ENCODE measurements around the gene CDH23.

CDH23 gene

DNA sequence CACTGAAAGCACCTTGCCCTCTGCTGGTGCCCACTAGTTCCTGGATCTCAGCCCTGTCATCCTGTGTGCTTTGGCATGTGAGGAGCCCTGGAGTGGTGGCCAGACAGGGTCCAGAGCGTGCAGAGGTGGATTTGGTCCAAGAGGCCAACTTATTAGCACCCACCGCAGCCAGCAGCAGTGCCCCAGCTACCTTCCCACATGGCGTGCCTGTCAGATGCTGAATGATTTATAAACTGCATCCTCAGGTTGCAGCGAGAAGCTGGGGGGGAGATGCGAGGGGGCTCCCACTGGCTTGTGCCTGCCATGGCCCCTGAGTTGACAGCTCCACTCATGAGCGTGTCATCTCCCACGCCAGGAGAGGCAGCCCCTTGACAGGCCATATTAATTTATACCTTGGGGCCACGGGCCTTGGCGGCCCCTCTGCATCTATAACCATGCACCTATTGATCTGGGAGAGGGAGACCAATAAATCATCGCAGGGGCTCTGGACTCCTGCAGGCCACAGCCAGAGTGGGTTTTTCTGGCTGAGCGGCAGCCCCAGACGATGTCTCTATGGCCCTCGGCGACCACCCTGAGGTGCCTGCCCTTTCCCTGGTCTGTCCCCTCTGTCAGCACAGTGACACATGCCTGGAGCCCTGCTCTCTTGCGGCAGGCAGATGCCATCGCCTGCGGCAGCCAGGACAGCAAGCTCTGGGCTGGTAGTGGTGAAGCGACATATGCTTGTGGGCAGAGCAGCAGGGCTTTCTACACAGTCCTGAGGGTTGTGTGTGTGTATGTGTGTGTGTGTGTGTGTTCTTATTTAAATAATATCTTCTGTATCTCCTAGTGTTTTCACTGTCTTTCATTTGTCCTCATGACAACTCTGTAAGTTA lies 120.8 kb downstream of the CDH23 start:
- DNase-seq (ENCODE audit: low read depth), result no peak

DNA sequence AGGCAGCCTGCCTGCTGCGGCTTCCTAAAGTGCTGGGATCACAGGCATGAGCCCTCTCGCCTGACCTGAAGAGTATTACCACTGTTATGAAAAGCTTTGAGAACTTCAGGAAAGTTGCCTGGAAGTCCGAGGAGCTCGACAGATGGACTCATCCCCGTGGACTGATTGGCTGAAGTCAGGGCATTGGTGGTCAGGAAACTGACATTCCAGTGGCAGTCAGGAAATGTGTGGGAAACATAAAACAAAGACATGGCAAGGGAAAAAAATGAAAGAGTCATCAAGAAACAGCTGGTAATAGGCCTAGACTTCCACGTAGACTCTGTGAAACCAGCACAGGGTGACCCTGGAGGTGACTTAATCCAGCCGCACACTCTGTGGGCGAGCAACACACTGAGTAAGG lies 123.3 kb downstream of the CDH23 start:
- no peak for DNase-seq (ENCODE audit: low read depth)

DNA sequence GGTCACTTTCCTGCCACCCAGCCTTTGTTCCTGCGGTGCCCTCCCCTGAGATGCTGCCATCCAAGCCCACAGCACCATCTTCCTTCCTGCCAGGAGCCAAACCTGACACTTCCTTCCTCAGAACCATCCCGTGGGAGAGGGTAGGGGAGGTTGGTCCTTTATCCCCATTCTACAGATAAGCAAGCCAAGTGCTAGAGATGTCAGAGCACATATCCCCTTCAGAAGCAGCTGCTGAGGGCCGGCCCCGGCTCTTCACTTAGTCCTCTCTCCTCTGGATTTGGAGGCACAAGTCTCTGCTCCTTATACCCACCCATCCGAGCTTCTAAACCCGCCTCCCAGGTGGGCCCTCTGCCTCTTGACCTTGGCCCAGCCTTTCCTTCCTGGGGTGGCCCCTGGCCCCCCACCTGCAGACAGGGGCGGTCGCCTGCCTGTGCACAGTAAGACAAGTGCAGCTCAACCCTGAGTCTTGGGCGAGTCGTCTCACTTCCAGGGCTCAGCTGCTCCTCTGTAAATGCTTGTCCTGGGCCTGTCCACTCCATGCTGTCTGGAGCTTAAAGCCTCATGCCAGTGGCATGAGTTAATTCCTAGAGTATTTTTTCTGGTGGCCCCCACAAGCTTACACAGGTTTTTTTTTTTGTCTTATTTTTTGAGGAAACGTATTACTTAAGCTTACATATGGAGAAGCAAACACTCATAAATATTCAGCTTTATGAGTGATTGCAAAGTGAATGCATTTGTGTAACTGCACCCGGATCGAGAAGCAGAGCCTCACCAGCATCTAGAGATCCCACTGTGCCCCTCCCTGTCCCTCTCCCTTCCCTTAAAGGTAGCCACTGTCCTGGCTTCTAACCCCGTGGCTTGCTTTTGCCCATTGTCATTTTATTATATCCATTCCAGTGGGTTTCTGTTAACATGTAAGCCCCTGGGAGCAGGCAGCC lies 125.1 kb downstream of the CDH23 start:
- DNase-seq (ENCODE audit: low read depth), result no peak

DNA sequence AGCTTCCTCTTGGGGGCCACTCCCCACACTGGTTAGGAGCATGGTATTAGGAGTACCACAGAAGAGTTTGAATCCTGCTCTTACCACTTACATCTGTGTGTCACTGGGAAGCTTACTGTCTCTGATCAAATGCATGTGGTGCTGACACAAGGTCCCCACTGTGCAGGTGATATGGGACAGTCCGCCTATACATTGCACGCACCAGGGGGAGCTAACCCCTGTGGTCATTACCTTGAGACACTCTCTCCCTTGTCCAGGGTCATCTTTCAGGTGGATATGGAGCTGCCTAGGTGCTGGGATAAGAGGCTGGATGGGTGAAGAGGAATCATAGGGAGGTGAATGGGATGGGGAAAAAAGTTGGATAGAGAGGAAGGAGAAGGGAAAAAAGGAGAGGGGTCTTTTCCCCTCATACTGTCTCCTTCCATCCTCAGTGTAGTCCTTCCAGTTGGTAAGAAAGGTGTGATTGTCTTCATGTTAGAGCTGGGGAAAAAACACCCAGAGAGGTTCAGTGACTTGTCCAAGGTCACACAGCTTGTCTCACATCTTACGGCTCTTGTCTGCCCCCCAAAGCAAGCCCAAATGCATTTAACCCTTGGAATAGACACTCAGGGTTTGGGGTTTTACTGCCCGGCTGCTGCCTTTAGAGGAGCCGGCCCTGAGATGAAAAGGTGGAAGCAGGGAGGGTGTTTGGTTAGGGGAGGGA lies 125.9 kb downstream of the CDH23 start:
- no peak for DNase-seq (ENCODE audit: low read depth)

DNA sequence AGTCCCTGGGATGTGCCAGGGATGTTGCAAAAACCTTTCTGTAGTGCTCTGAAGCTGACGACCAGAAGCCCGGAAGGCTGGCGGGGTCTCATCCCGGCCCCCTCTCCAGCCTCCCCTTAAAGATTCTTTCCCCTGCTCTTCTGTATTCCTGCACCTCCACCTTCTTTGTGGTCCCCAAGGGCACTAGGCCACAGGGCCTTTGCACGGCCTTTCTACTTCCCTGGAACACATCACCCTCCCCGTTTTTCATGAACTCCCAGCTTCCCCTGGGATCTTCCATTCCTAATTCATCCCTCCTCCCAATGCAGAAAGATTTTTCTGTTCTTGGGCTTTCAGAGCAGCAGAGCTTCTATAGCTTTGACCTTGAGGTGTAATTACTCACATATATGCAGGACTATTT lies 127.0 kb downstream of the CDH23 start:
- no peak for DNase-seq (ENCODE audit: low read depth)

DNA sequence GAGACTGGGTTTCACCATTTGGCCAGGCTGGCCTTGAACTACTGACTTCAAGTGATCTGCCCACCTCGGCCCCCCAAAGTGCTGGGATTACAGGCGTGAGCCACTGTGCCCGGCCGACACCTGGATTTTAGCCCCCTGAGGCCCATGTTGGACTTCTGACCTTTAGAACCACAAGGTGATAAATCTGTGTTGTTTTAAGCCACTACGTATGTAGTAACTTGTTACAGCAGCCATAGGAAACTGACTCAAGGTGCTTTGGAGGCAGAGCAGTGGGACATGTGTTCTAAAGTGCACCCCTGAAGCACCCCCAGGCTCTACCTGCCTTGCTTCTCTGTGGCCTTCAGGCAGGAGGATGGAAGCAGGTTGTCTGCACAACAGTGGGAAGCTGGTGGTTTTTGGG lies 128.4 kb downstream of the CDH23 start:
- DNase-seq (ENCODE audit: low read depth), result no peak

DNA sequence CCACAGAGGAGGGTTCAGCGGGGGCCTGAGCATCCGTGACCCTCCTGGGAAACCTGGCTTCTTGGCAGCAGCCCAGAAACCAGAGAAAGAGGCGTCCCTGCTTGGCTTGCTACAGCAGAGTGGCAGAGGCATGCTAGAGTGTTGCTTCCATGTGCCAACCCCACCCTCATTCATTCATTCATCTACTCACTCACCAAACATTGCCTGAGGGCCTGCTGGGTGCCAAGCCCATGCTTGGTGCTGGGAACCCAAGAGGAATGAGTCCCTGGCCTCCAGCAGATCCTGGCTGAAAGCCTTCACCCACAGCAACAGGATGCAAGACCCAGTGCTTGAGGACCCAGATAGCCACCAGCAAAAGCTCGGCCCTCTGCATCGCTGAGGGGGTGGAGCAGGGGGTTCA lies 129.0 kb downstream of the CDH23 start:
- DNase-seq (ENCODE audit: low read depth), result no peak

DNA sequence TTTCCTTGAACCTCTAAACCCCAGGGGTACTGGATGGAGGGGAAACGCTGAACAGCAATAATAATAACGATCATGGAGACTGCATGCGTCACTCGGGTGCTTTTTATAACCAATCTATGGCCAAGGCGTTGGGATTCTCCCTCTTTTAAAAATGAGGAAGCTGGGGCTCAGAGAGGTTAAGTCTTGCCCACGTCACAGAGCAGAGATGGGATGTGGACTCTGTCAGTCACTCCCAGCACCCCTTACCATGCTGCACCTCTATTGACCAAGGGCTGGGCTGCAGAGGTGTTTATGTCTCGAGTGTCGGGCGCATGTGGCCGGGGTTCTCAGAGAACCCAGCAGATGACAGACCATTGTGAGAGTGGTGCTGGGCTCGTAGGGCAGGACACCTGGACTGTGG lies 129.9 kb downstream of the CDH23 start:
- no peak for DNase-seq (ENCODE audit: low read depth)

DNA sequence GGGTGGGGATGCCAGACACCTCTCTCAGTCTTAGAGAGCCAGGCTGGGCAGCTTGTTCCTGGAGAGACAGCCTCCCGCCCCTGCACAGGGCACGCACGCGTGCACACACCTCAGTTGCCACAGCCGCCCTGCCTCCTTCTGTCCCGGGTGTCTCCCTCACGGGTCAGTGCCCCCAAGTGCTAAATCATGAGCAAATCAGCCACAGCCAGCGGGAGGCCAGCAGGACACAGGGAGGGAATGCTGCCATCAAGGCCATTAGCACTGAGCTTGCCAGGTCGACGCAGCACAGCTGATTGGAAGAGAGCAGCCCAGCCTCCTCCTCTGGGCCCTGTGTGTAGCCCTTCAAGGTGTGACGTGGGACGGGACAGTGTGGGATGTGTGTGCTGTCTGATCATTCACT lies 130.4 kb downstream of the CDH23 start:
- no peak for DNase-seq (ENCODE audit: low read depth)

DNA sequence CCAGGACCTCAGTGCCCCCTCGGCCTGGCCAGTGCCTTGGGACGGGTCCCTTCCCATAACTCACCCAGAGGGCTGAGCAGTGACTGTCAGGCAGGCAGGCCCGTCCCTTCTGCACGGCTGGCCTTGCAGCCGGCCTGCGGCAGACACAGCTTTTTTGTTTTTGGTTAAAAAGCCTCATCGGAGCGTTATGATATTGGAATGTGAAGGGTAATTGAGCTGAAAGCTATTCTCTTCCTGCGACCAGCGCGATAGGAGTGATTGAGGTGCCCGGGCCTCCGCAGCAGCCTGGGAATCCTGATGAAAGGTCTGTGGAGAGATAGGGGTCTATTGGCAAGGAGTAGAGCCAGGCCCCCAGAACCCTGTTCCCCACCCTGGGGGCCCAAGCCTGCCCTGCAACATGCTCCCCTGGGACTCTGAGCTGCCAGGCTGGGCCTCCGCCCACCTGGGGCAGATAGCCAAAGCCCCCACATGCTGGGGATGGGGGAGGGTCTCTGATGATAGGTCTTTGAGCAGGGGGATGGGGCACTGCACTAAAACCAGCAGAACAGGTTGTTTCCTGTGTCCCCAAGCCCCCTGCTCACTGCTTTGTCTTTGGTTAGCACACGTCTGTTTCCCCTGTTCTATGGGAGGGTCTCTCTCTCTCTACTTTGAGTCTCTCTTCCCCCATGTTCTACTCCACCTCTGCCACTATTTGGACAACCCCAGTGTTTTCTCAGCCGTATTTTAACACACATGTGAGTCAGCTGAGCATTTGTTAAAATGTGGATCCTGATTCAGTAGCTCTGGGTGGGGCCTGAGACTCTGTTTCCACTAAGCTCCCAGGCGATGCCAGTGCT lies 131.9 kb downstream of the CDH23 start:
- no peak for DNase-seq (ENCODE audit: low read depth)

DNA sequence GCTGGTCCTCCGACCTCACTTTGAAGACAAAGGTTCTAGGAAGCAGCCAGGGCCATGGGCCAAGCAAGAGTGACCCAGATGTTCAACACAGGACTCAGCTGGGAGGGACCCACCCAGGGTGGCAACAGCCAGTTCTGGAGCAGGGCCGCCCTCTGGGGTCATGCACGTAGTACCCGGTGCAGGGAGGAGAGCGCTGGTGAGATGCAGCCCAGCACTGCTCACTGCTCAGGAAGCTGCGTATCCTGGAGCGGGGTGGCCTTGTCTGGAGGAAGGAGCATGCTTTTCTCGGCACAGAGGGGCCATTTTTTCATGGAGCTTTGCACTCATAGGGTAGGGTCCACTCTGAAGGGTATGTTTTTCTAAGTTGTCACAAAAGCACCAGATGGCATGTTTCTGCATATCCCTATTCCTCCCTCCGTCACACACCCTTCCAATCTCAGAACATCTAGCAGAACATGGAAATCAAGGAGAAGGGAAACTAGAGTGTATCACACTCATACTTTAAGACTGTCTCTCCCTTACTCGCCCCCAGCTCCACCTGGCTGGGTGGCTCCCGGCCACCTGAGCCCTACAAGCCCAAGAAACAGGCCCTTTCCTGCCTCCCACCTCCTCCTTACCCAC lies 132.6 kb downstream of the CDH23 start:
- DNase-seq (ENCODE audit: low read depth), result no peak

DNA sequence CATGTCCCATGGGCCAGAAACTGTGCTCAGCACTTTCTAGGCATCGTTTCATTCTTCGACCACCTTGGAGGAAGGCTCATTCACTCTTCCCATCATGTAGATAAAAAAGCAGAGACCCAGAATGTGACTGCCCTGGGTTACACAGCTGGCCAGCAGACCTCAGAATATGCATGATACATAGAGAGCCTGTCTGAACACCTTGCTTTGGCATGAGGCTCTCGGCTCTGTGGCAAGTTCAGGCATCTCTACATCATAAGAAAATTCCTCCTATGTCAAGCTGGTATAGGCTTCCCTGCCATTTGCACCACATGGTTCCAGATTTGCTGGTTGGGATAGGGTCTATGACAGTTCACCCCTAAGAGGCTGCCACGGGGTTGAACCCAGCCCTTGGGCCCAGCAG lies 134.1 kb downstream of the CDH23 start:
- no peak for DNase-seq (ENCODE audit: low read depth)

DNA sequence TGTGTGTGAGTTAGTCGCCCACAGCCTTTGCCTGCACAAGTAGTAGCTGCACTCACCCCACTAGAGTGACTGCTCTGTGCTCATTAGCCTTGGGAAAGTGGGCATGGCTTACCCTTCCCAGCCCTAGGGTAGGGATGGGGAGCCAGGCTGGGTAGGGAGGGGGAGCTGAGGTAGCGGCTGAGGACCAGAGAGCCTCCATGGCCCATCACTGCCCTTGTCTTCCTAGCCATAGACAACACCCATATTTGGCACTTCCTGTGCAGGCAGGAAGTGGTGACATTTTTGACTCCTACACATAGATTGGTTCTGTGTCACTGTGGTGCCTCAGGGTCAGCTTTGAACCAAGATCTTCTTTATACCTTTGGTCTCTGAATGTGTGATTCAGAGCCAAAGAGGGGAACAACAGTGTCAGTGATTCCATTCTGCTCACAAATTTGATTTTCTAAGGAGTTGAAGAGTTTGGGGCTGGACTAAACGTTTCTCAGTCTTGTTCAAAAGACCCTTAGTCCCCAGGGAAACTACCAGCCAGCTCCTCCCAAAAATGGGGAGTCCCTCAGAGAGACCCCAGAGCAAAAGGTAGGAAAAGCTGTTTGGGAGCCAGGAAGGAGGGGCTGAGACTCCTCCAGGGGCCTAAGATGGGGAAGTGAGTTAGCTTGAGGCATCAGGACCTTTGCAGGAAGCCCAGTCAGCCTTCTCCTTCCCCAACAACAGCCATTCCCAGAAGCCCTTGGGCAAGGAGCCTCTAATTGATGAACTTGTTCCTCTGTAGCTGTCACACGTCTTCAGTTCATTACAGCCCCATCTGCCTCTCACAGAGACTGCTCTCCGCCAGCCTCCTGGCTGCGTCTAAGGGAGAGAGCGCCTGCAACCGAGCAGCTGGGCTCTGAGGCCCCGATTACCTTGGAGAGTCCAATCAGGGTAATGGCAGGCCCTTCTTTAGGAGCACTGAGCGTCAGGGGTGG lies 135.0 kb downstream of the CDH23 start:
- no peak for DNase-seq (ENCODE audit: low read depth)

DNA sequence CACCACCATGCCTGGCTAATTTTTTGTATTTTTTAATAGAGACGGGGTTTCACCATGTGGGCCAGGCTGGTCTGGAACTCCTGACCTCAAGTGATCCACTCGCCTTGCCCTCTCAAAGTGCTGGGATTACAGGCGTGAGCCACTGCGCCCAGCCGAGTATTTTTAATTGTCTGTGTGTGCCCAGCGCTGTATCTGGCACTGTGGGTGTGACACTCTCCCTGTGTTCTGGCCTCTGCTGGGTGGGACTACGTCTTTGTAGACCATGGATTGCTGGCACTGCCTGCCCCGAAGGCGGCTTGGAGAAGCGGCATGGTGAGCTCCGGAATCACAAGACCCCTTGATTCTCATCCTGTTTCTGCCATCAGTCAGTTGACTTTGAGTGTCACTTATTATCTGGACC lies 136.2 kb downstream of the CDH23 start:
- no peak for DNase-seq (ENCODE audit: low read depth)

DNA sequence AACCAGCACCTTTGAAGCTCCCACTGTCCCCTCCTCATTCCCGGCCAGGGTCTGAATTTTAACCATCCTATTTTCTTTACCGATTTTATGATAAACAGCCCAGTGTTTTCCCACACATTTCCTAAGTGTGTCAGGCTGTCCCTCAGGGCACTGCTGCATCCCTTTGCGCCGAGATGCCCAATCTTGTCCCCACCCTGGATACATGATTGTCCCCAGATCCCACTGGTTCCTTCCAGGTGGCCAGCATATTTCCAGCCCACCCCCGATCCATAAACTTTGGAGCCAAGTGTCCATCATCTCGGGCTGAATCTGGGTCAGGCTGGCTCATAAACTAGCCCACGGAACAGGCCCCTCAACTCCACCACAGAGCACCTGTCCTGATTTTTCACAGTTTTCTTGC lies 137.2 kb downstream of the CDH23 start:
- no peak for DNase-seq (ENCODE audit: low read depth)

DNA sequence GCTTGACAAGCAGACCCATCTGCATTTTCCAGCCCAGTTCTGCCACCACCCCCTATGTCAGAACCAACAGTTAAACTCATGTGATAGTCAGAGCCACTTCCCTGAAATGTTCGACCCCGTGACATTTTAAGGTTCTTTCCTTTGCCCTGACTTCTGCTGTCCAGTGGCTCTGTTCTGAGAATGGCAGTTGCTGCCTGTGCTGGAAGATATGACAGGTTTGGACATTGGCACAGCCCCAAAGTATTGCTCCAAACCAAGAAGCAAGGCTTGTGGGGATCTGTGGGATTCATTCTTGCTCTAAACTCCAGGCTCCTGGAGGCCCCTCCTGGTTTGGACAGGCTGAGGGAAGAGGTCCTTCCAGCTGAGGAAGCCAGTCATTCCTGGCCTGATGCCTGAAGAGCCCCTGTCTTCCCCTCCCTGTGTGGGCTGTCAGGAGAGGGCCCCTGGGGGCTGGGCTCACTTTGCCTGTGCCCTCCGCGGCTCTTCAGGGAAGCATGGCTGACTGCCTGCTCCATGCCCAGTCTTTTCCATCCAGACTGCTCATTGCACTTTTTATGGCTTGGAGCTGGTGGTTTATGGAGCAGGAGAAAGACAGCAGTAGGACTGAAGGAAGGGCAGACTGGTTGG lies 138.0 kb downstream of the CDH23 start:
- DNase-seq (ENCODE audit: low read depth), result no peak

DNA sequence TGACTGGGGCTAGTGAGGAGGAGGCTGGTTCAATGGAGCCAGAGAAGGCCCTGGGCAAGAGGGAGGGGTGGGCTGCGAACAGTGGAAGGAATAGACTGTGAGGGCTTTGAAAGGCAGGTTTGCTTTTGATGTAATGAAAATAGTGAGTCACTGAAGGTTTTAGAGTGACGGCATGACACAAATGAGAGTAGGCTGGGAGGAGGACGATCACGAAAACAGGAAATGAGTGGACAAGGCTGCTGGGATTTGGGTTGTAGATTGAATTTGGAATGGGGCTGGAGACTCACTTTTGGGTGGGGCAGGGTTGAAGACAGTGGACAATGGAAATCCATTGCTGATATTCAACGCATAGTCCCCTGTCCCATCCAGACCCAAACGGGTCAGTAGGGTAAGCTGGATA lies 139.6 kb downstream of the CDH23 start:
- no peak for DNase-seq (ENCODE audit: low read depth)

DNA sequence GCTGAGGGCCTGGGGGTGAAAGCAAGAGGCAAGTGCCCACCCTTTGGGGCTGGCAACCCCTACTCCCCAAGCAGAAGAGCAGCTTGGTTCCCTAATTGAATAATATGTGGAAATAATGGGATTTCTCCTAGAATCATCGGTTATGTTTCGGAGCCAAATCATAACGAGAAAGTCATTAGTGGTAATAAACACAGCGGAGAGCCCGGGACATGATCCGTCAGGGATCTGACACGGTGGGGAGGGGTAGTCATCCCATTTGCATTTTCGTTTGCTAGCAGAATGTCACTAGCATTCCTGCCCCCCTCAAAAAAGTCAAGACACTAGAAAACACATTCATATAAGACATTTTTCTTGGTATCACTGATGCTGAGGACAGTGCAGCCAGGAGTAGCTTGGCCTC lies 140.4 kb downstream of the CDH23 start:
- no peak for DNase-seq (ENCODE audit: low read depth)

DNA sequence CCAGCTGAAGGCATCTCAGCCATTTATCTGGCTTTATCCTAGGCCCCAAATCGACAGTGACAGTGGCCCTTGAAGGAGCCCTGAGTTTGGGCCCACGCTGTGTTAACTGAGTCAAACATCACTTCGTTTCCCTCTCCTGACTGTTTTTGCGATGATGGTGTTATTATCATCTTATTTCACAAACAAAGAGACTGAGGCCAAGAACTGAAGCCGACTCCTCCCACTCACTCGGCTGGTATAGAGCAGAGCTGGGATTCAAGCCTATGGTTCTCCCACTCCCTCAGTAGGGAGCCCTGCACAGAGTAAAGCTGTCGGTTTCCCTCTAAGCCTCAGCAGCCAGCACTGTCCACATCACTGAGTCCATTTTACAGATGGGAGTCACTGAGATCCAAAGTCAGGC lies 141.0 kb downstream of the CDH23 start:
- DNase-seq (ENCODE audit: low read depth), result no peak
